Activated T-helper 1 cell treated with anti-CD3 and anti-CD28 coated beads, Interleukin-12 subunit alpha, Interleukin-12 subunit beta, Interleukin-2, Interleukin-4 antibody, amounts not matched to agents 30 ng/mL and 10 ng/mL and 1 ng/mL, durations not matched to agents 14 hours and 24 hours and 36 hours (primary cell): ENCODE results near the gene MYADML2. TPM values are rescaled to one million over a fixed set of nuclear protein-coding genes. Genes with fewer than 3 reads are reported as not detected.

ENCODE experiments used
- DNase-seq: peaks from one replicate; pipeline ENCODE4 v3.0.0; 2021; ENCODE audit warnings: low spot score
- H3K27ac Mint-ChIP-seq: one replicate; pipeline ENCODE4 v1.8.0; 2021; ENCODE audit warnings: mild to moderate bottlenecking, mixed read lengths
- H3K27me3 Mint-ChIP-seq: one replicate; pipeline ENCODE4 v1.8.0; 2022; ENCODE audit warnings: mild to moderate bottlenecking, moderate library complexity, mixed read lengths; ENCODE audit not compliant: insufficient read depth
- H3K36me3 Mint-ChIP-seq: one replicate; pipeline ENCODE4 v1.8.0; 2021; ENCODE audit warnings: low read depth, mixed read lengths
- H3K4me1 Mint-ChIP-seq: one replicate; pipeline ENCODE4 v1.8.0; 2021; ENCODE audit warnings: low read depth, mixed read lengths
- H3K4me3 Mint-ChIP-seq: one replicate; pipeline ENCODE4 v1.8.0; 2021; ENCODE audit warnings: mild to moderate bottlenecking, moderate library complexity, mixed read lengths
- H3K9me3 Mint-ChIP-seq: one replicate; pipeline ENCODE4 v1.8.0; 2021; ENCODE audit warnings: mixed read lengths
- intact Hi-C: fragments of 100-400 bp; cut with micrococcal nuclease; formaldehyde crosslinking; loops from one replicate; pipeline ENCODE4 v1.15.1; 2024
- total RNA-seq: library from RNA; stranded (reverse); gene quantifications from 2 replicates; pipeline ENCODE4 v1.2.3, GENCODE V29; 2022

MYADML2 gene
- total RNA-seq, 1 donor from 2014 or later = 0.08 TPM

DNA sequence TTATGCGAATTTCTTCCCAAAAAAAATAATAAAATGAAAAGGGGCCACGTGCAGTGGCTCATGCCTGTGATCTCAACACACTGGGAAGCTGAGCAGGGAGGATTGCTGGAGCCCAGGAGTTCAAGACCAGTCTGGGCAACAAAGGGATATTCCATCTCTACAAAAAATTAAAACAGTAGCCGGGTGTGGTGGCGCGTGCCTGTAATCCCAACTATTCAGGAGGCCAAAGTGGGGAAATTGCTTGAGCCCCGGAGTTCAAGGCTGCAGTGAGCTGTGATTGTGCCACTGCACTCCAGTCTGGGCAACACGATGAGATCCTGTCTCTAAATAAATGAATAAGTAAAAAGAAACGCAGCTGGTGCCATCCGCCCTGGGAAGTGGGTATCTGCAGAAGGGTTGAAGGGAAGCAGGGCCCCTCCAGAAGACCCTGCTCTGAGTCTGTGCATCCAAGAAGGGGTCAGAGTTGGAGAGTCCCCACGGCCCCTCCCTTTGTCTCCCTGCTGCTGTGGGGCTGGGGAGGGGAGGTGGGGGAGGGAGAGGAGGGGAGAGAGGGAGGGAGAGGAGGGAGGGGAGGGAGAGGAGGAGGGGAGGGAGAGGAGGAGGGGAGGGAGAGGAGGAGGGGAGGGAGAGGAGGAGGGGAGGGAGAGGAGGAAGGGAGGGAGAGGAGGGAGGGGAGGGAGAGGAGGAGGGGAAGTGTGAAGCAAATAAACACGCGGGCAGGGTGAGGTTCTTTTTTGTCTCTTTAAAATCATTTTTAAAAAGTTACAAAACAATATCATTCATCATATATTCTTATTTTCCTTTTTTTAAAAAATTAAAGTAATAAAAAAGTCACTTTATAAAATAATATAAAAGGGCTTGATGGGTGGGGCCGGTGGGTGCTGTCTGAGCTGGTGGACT, 5.0 kb upstream of the MYADML2 start:
- Mint-ChIP-seq H3K9me3 (no peaks in the 10 kb centered on the region), H3K36me3 (no peaks in the 10 kb centered on the region), H3K27ac (no peak overlapping the region), H3K27me3 (peaks cover 7% of the 10 kb centered on the region), H3K4me1 (no peaks in the 10 kb centered on the region), H3K4me3 (no peak overlapping the region)
- intact Hi-C loops = no loop called here
- no peak for DNase-seq

- Mint-ChIP-seq H3K4me3 (no peak overlapping the region), H3K9me3 (no peaks in the 10 kb centered on the region), H3K27me3 (peaks cover 10% of the 10 kb centered on the region), H3K4me1 (no peaks in the 10 kb centered on the region), H3K27ac (no peak overlapping the region), H3K36me3 (no peaks in the 10 kb centered on the region)
- intact Hi-C loops = no loop called here
- no peak for DNase-seq
These were observed 3.5 kb upstream of the MYADML2 start for GRCh38 chr17:81950501-81950900.

DNA sequence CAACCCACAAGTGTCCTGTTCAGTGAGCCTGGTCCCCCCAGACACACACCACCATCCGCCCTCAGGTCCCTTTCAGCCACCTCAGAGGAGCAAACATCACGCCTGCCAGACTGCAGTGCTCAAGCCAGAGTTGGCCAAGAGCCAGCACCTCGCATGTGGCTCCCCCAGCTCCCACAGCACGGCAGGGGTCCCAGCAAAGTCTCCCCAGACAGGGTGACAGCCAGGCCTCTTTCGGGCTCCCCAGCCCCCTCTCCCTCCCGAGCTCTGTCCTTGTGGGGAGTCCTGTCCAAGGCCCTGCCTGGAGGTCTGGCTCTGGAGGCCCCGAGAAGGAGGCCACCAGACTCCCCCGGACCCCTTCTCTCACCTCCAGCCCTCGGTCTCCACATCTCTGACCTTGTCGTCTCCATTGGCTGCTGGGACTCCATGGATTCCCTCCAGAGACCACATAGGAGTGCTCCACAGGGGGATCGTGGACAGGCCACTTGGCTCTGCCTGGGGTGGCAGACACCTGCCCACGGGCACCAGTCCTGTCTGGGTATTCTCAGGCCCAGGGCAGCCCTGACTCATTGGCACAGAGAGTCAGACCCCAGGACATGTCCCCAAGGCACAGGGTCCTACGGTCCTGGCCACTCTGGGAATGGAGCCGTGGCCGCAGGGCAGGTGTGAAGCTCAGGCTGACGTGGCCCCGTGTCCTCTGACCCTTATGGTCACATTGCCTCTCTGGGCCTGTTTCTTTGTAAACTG, 1.8 kb upstream of the MYADML2 start:
- Mint-ChIP-seq H3K36me3 (no peaks in the 10 kb centered on the region), H3K9me3 (no peaks in the 10 kb centered on the region), H3K4me1 (no peaks in the 10 kb centered on the region), H3K4me3 (no peak overlapping the region), H3K27ac (no peak overlapping the region), H3K27me3 (peaks cover 12% of the 10 kb centered on the region)
- intact Hi-C loops = no loop called here
- no peak for DNase-seq

DNA sequence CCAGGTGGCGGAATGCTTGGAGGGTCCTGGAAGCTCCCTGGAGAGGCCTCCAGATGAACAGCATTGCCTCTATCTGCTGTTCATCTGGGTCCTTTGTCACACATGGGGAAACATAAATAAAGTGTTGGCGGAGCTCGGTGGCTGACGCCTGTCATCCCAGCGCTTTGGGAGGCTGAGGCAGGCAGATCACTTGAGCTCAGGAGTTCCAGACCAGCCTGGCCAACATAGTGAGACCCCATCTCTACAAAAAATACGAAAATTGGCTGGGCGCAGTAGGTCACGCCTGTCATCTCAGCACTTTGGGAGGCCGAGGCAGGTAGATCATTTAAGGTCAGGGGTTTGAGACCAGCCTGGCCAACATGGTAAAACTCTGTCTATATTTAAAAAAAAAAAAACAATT, 2.2 kb downstream of the MYADML2 start:
- no peaks in the 10 kb centered on the region for H3K36me3 Mint-ChIP-seq
- H3K4me1 Mint-ChIP-seq = no peaks in the 10 kb centered on the region
- no peaks in the 10 kb centered on the region for H3K9me3 Mint-ChIP-seq
- intact Hi-C loops = no loop called here
- peaks cover 8% of the 10 kb centered on the region for H3K27me3 Mint-ChIP-seq
- H3K27ac Mint-ChIP-seq = no peak overlapping the region
- DNase-seq = no peak
- no peak overlapping the region for H3K4me3 Mint-ChIP-seq

DNA sequence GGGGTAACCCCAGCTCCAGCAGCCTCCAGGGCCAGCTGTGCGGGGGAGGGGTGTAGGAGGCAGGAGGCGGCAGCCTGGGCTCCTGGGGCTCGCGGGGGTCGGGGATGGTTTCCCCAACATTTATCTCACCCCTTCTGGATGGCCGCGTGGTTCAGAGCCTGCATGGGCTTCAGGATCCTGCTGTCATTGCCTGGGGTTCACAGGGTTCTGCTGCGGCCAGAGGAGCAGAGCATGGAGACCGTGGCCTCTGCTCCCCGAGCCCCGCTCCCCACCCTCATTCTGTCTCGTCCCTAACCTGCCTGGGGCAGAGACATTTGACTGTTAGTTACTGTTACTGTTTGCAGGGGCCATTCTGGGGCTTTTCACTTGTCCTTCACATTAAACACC, 4.9 kb downstream of the MYADML2 start:
- Mint-ChIP-seq H3K36me3 (no peaks in the 10 kb centered on the region), H3K27me3 (peaks cover 8% of the 10 kb centered on the region), H3K9me3 (no peaks in the 10 kb centered on the region), H3K27ac (no peak overlapping the region), H3K4me3 (no peak overlapping the region), H3K4me1 (peaks cover 5% of the 10 kb centered on the region)
- intact Hi-C loops = no loop called here
- no peak for DNase-seq

DNA sequence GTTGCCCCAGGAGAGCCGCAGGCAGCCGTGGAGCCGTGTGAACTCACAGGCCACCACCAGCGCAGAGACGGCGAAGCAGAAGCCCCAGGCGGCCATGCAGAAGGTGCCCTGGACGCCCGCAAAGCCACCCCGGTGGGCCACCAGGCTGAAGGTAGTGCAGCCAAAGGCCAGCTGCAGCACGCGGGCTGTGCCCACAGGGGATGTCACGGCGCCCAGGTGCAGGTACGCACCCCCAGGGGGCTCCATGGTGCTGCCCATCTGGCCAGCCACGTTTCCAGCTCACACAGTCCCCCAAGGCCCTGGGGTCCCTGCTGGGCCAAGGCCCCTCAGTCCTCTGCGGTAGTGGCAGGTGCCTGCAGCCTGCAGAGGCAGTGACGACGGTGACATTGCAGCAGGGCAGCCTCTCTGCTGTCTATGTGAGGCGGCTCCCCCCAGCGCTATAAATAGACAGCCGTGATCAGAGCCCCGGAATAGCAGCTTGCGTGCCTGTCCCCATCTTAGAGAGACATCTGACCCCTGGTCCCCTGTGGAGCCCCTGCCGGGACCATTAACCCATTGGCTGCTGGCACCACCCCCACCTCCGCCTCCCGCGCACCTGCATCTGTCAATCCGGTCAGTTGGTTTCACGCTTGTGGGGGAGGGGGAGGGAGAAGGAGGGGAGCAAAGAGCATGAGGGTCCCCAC, 5.4 kb downstream of the MYADML2 start:
- Mint-ChIP-seq H3K27ac (no peak overlapping the region), H3K4me1 (peaks cover 5% of the 10 kb centered on the region), H3K4me3 (no peak overlapping the region), H3K27me3 (peaks cover 8% of the 10 kb centered on the region), H3K9me3 (no peaks in the 10 kb centered on the region), H3K36me3 (no peaks in the 10 kb centered on the region)
- DNase-seq = no peak
- intact Hi-C loops = no loop called here

DNA sequence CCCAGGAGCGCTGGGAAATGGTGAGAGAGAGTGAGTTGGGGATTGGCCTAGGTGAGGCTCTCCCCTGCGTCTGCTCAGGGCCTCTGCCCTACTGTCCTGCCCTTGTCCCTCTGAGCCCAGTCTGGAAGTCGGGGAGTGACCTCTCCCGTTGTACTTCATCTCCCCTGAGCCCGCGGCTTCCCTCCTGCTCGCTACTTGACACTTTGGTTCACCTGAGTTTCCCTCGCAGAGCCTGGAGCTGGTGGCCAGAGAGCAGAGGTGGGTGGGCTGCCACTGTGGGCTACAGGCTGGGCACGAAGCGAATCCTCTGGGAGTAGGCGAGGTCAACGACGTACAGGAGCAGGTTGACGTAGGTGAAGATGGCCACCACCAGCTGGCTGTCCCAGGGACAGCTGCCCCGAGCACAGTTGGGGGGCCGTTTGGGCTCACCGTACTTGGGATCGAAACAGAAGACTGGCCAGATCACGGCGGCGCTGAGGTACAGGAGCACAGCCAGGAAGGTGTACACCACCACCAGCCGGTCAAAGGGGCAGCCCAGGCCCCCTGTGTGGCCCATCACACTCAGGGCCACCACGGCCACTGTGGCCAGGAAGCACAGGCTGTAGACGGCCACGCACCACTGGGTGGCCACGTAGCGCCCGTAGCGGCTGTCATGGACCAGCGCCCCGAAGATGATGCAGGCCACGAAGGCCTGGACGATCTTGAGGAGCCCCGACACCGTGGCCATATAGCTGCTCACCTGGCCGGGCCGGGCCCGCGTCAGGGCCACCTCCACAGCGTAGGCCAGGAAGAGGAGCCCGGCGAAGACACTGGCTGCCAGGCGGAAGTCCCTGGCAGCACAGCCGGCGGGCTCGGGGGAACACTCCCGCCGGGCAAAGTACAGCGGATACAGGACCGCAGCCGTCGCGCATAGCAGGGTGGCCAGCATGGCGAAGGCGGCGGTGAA, 6.2 kb downstream of the MYADML2 start:
- Mint-ChIP-seq H3K36me3 (peaks cover under 1% of the 10 kb centered on the region), H3K27me3 (peaks cover 7% of the 10 kb centered on the region), H3K4me1 (peaks cover 7% of the 10 kb centered on the region), H3K4me3 (no peak overlapping the region), H3K9me3 (no peaks in the 10 kb centered on the region), H3K27ac (no peak overlapping the region)
- DNase-seq = no peak
- intact Hi-C loops = no loop called here

- peaks cover 10% of the 10 kb centered on the region for H3K4me1 Mint-ChIP-seq
- no peak overlapping the region for H3K27ac Mint-ChIP-seq
- H3K27me3 Mint-ChIP-seq = peaks cover 5% of the 10 kb centered on the region
- DNase-seq = no peak
- H3K36me3 Mint-ChIP-seq = peaks cover 2% of the 10 kb centered on the region
- intact Hi-C loops = no loop called here
- no peak overlapping the region for H3K4me3 Mint-ChIP-seq
- no peaks in the 10 kb centered on the region for H3K9me3 Mint-ChIP-seq
These were observed 7.1 kb downstream of the MYADML2 start for GRCh38 chr17:81939881-81940385.

DNA sequence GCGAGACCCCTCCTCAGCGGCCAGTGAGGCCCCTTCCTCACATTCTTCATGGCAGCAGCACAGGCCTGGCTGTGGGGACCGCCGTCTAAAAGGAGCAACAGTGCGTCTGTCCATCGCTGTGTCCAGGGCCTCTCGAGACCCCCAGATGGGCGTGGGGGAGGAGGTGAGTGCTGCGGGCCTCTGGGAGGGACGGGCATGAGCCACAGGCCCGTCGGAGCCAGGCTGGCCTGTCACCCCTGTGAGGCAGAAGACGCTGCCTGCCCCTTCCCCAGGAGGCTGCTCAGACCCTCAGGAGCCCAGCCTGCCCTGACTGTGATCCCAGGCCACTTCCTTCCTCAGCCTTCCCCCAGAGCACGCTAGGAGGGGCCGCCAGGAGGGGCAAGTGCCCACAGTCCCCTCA, 7.8 kb downstream of the MYADML2 start:
- intact Hi-C loops = no loop called here
- Mint-ChIP-seq H3K36me3 (peaks cover 2% of the 10 kb centered on the region), H3K4me1 (peaks cover 10% of the 10 kb centered on the region), H3K27me3 (peaks cover 5% of the 10 kb centered on the region), H3K4me3 (no peak overlapping the region), H3K27ac (no peak overlapping the region), H3K9me3 (no peaks in the 10 kb centered on the region)
- DNase-seq = no peak

GRCh38 chr17:81935709-81936084, 11.3 kb downstream of the MYADML2 start:
- Mint-ChIP-seq H3K9me3 (no peaks in the 10 kb centered on the region), H3K36me3 (peaks cover 12% of the 10 kb centered on the region), H3K27me3 (peaks cover 3% of the 10 kb centered on the region), H3K4me1 (peaks cover 10% of the 10 kb centered on the region), H3K4me3 (peak overlapping the region; percentile 88), H3K27ac (peak overlapping the region; percentile 48)
- DNase-seq = no peak
- intact Hi-C loops = no loop called here

DNA sequence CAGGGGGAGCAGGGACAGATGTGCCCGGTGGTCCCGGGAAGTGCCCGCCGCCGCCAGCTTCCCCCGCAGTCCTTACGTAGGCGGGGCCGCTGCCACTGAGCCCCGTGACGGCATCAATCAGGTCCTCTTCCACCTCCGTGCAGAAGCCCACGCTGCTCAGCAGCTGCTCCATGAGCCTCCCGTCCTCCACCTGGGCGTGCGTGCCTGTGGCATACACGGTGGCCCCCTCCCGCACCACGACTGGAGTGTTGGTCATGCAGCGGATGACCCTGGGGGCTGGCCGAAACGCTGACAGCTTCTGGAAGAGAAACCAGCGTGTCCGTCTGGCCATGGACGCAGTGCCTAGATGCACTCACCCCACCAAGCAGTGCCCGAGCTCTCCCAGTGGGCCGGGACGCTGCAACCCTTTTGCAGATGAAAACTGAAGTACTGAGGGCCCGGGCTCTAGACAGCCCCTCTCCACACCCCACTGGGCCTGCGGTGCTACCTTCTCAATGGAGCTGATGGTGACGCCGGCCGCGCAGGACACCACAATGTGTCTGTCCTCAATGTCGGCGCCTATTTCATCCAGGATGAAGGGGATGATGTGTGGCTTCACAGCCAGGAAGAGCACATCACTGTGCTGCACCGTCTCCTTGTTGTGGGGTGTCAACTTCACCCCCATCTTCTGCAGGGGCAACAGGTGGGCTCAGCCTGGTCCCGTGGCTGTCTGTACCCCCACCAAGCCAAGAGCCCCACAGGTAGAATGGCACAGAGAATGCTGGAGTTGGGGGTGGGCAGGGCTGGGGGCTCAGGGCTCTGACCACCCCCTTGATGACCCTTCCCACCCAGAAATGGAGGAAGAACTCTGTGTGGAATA, 12.0 kb downstream of the MYADML2 start:
- Mint-ChIP-seq H3K9me3 (no peaks in the 10 kb centered on the region), H3K4me1 (peaks cover 10% of the 10 kb centered on the region), H3K4me3 (peak overlapping the region; percentile 88), H3K27me3 (peaks cover 2% of the 10 kb centered on the region), H3K27ac (peak overlapping the region; percentile 48), H3K36me3 (peaks cover 12% of the 10 kb centered on the region)
- intact Hi-C loops = no loop called here
- no peak for DNase-seq
